ENCODE results near the gene PDE4D.

- TF ChIP-seq POU6F1 (CRISPR knock-in tag; IDR thresholded peaks at IDR 0.05; ENCODE audit: borderline replicate concordance, low read depth) (no peak), ESRRG (CRISPR knock-in tag; IDR thresholded peaks at IDR 0.05) (no peak), CREB5 (CRISPR knock-in tag; IDR thresholded peaks at IDR 0.05; ENCODE audit: low read depth) (no peak), OSR1 (CRISPR knock-in tag; IDR thresholded peaks at IDR 0.05) (no peak), ZNF565 (CRISPR knock-in tag; conservative IDR thresholded peaks at IDR 0.05; ENCODE audit: low read depth) (no peak), PATZ1 (CRISPR knock-in tag; IDR thresholded peaks at IDR 0.05; ENCODE audit: borderline replicate concordance) (no peak), ZFP3 (CRISPR knock-in tag; IDR thresholded peaks at IDR 0.05) (no peak), ZFP30 (CRISPR knock-in tag; IDR thresholded peaks at IDR 0.05) (no peak), SNAI2 (CRISPR knock-in tag; IDR thresholded peaks at IDR 0.05) (no peak)
Measured at GRCh38 chr5:59799668-59800346, 93.7 kb downstream of the PDE4D start.

Measured in SK-N-SH treated with all-trans-retinoic acid at 6 μM for 48 hours (cell line).